Endothelial cell of umbilical vein (primary cell): Measurements from ENCODE around the gene RAD51B. TPM values are rescaled to one million over a fixed set of nuclear protein-coding genes. Genes with fewer than 3 reads are reported as not detected.

ENCODE experiments used
- BruUV-seq: library from RNA; stranded (reverse); fragments of 400-500 nt; replicated peaks from 2 replicates; lab custom pipeline; 2021; lab: Mats Ljungman, UMichigan
- CTCF ChIA-PET: fragments of 300-600, 350-600 bp; sonication (Branson Sonifier 250); formaldehyde crosslinking; loops from one replicate; lab custom pipeline; 2021; ENCODE audit warnings: antibody characterized with exemption, inconsistent platforms; lab: Charles Lee
- POLR2A ChIA-PET: fragments of 300-600, 350-600 bp; sonication (Branson Sonifier 250); formaldehyde crosslinking; loops from one replicate; lab custom pipeline; 2021; ENCODE audit warnings: antibody characterized with exemption, inconsistent platforms; lab: Charles Lee
- DNase-seq: peaks from one replicate; pipeline ENCODE4 v3.0.0-alpha.2; 2011; ENCODE audit warnings: low read depth, low spot score
- FAIRE-seq: peaks from 2 replicates; lab custom pipeline; 2011; peaks lifted over from hg19 to GRCh38; lab: Jason Lieb, UNC
- H2AFZ ChIP-seq: 2 replicates; pipeline ENCODE4 v1.6.0; 2012; ENCODE audit warnings: low read depth, low read length, control low read depth, inconsistent platforms
- H3K27ac ChIP-seq: 2 replicates; pipeline ENCODE4 v1.5.1; 2011; ENCODE audit warnings: low read depth, mild to moderate bottlenecking, control low read depth, low read length, moderate library complexity; ENCODE audit not compliant: insufficient read depth
- H3K27me3 ChIP-seq, 2 experiments: 2 replicates each; pipeline versions ENCODE4 v1.6.0 to v1.6.1; 2011; ENCODE audit warnings: low read length in 2 of 2, mixed read lengths in 1 of 2; ENCODE audit not compliant: control insufficient read depth in 2 of 2, insufficient read depth in 2 of 2
- H3K36me3 ChIP-seq, 2 experiments: 2 replicates in 1 of 2; 3 replicates in 1 of 2; pipeline ENCODE4 v1.5.1; 2011; ENCODE audit warnings: low read length in 2 of 2, mild to moderate bottlenecking in 1 of 2, moderate library complexity in 1 of 2; ENCODE audit not compliant: control insufficient read depth in 2 of 2, insufficient read depth in 2 of 2; ENCODE audit errors: extremely low read depth in 1 of 2
- H3K4me1 ChIP-seq: 3 replicates; pipeline ENCODE4 v1.5.1; 2011; ENCODE audit warnings: mild to moderate bottlenecking, low read length; ENCODE audit not compliant: control insufficient read depth, insufficient read depth; ENCODE audit errors: extremely low read depth
- H3K4me2 ChIP-seq: 2 replicates; pipeline ENCODE4 v1.6.1; 2011; ENCODE audit warnings: low read length, control low read depth, mixed read lengths; ENCODE audit not compliant: insufficient read depth
- H3K4me3 ChIP-seq, 3 experiments: fragments of 200-600 bp in 1 of 3; sonication (generic), shearing (Covaris generic) in 1 of 3; replicated peaks in 1 of 3; 2 replicates each; pipeline ENCODE4 v1.5.1; 2011 to 2016; ENCODE audit warnings: control low read depth in 3 of 3, low read length in 3 of 3, mild to moderate bottlenecking in 2 of 3, inconsistent platforms in 1 of 3, low read depth in 1 of 3, moderate library complexity in 1 of 3; ENCODE audit not compliant: insufficient read depth in 1 of 3
- H3K79me2 ChIP-seq: 2 replicates; pipeline ENCODE4 v1.6.0; 2012; ENCODE audit warnings: low read length, inconsistent platforms; ENCODE audit not compliant: control insufficient read depth, insufficient read depth
- H3K9ac ChIP-seq: replicated peaks from 2 replicates; pipeline ENCODE3; 2011; ENCODE audit warnings: low read length, control low read depth; ENCODE audit not compliant: insufficient read depth; ENCODE audit errors: extremely low read depth
- H3K9me1 ChIP-seq: replicated peaks from 3 replicates; pipeline ENCODE4 v1.6.0; 2011; ENCODE audit warnings: mild to moderate bottlenecking, low read length; ENCODE audit not compliant: control insufficient read depth, insufficient read depth; ENCODE audit errors: extremely low read depth
- H3K9me3 ChIP-seq: replicated peaks from 2 replicates; pipeline ENCODE4 v1.5.1; 2012; ENCODE audit warnings: low read length, inconsistent platforms; ENCODE audit not compliant: control insufficient read depth, insufficient read depth
- H4K20me1 ChIP-seq: replicated peaks from 2 replicates; pipeline ENCODE3; 2011; ENCODE audit warnings: mild to moderate bottlenecking, low read length; ENCODE audit not compliant: control insufficient read depth, insufficient read depth; ENCODE audit errors: extremely low read depth
- CTCF ChIP-seq, 2 donors: IDR thresholded peaks; 1 replicate in 1 of 2; 2 replicates in 1 of 2; pipeline ENCODE4 v1.5.1; 2011; ENCODE audit warnings: low read length in 2 of 2, mild to moderate bottlenecking in 2 of 2, moderate library complexity in 2 of 2, control low read depth in 1 of 2, inconsistent platforms in 1 of 2, low read depth in 1 of 2; ENCODE audit not compliant: insufficient read depth in 1 of 2; ENCODE audit errors: extremely low read depth in 1 of 2
- FOS ChIP-seq: IDR thresholded peaks from 2 replicates; pipeline ENCODE4 v1.6.1; 2011; ENCODE audit warnings: mild to moderate bottlenecking, low read length, moderate library complexity, borderline replicate concordance; ENCODE audit not compliant: insufficient read depth
- GATA2 ChIP-seq: IDR thresholded peaks from 2 replicates; pipeline ENCODE4 v1.7.0; 2011; ENCODE audit warnings: low read depth, mild to moderate bottlenecking, moderate library complexity, mixed read lengths, low read length; ENCODE audit not compliant: insufficient read length, insufficient read depth
- JUN ChIP-seq: IDR thresholded peaks from 2 replicates; pipeline ENCODE4 v1.6.1; 2011; ENCODE audit warnings: borderline replicate concordance, low read depth; ENCODE audit not compliant: insufficient read length, insufficient read depth
- MAX ChIP-seq: IDR thresholded peaks from 2 replicates; pipeline ENCODE4 v1.6.1; 2011; ENCODE audit not compliant: insufficient read depth, insufficient read length
- MYC ChIP-seq: IDR thresholded peaks from one replicate; pipeline ENCODE4 v1.6.1; 2011; ENCODE audit warnings: mild to moderate bottlenecking, low read depth, low read length
- POLR2A ChIP-seq: IDR thresholded peaks from 2 replicates; pipeline ENCODE4 v1.6.1; 2012; ENCODE audit warnings: low read depth, mild to moderate bottlenecking, control low read depth, low read length
- POLR2AphosphoS5 ChIP-seq: IDR thresholded peaks from 2 replicates; pipeline ENCODE4 v1.6.1; 2012; ENCODE audit warnings: low read depth, mild to moderate bottlenecking, control low read depth, low read length, moderate library complexity; ENCODE audit not compliant: insufficient read depth
- dilution Hi-C: fragments of 300-500 bp; cut with MboI; formaldehyde crosslinking; loops from one replicate; pipeline ENCODE4 v1.15.0; 2019; ENCODE audit warnings: low sequenced_read_pairs; ENCODE audit not compliant: extremely low pct_ligation_motif_present
- intact Hi-C: fragments of 100-400 bp; cut with micrococcal nuclease; formaldehyde crosslinking; loops from one replicate; pipeline ENCODE4 v1.10.0; 2022
- polyA plus RNA-seq, 4 experiments: library from polyadenylated mRNA; depleted of rRNA in 3 of 4; stranded (reverse) in 3 of 4; unstranded in 1 of 4; fragments of >200 nt; gene quantifications; 2 replicates each; pipeline versions ENCODE4 v1.2.1 to v1.2.3, GENCODE V29; 2011 to 2012; ENCODE audit warnings: missing spikeins in 1 of 4
- total RNA-seq: library from RNA; stranded (reverse); gene quantifications from 2 replicates; pipeline ENCODE4 v1.2.3, GENCODE V29; 2021

The RAD51B gene
- total and polyA plus RNA-seq, 2 donors (not counting 3 experiments of a cell fraction or from before 2014, with no cell fraction given), result 3.9 to 19.0 TPM

DNA sequence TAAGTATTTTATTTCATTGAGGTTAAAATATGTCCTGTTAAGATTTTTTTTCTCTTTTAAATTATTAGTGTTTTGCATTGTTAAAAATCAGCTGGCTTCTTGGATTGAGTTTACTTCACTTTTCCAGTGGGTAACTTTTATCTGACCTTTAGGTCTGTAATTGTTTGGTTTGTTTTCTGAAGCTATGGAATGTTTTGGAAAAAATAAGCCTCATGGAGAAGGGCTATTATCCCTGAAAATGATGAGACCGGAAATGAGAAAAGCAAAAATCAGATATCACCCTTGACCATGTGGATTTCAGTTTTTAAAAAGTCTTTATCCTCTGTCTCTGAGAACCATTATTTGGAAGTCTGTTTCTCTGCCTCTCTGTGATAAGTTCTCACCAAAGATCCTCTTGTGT, 180.9 kb downstream of the RAD51B start:
- Histone ChIP-seq H3K9ac (no peak overlapping the region), H3K9me3 (no peaks in the 10 kb centered on the region), H3K36me3 (no peaks in the 10 kb centered on the region), H3K4me1 (no peaks in the 10 kb centered on the region), H4K20me1 (no peaks in the 10 kb centered on the region), H3K4me2 (no peak overlapping the region), H2AFZ (no peak overlapping the region), H3K27me3 (no peaks in the 10 kb centered on the region), H3K27ac (no peak overlapping the region), H3K9me1 (no peaks in the 10 kb centered on the region), H3K4me3 (no peak overlapping the region), H3K79me2 (no peaks in the 10 kb centered on the region)
- CTCF ChIA-PET, result no interaction called here
- intact Hi-C loops, result no loop called here
- FAIRE-seq (peak; percentile 37), DNase-seq (peak; percentile 8)
- no peak for TF ChIP-seq MYC
- no peak for TF ChIP-seq JUN
- TF ChIP-seq GATA2, result no peak
- TF ChIP-seq CTCF (IDR thresholded peaks at IDR 0.05; ENCODE audit: extremely low read depth in 1 of 2, insufficient read depth in 1 of 2, low read depth in 1 of 2, low read length in 2 of 2), result no peak
- TF ChIP-seq POLR2AphosphoS5, result no peak
- no peak for TF ChIP-seq POLR2A
- BruUV-seq, result no TSS peak
- dilution Hi-C loops, result no loop called here
- POLR2A ChIA-PET, result no interaction called here

- no peak overlapping the region for H3K27ac ChIP-seq
- H3K9ac ChIP-seq, result no peak overlapping the region
- no peaks in the 10 kb centered on the region for H3K9me1 ChIP-seq
- H3K27me3 ChIP-seq, result no peaks in the 10 kb centered on the region
- H3K4me1 ChIP-seq, result peaks cover 6% of the 10 kb centered on the region
- H2AFZ ChIP-seq, result no peak overlapping the region
- H3K4me2 ChIP-seq, result no peak overlapping the region
- intact Hi-C loops (no loop called here), dilution Hi-C loops (no loop called here)
- FAIRE-seq (no peak), DNase-seq (no peak)
- no peak overlapping the region for H3K4me3 ChIP-seq
- no peak for TF ChIP-seq FOS
- no peak for TF ChIP-seq CTCF (IDR thresholded peaks at IDR 0.05; ENCODE audit: extremely low read depth in 1 of 2, insufficient read depth in 1 of 2, low read depth in 1 of 2, low read length in 2 of 2)
- no peak for TF ChIP-seq MYC
- TF ChIP-seq GATA2, result no peak
- TF ChIP-seq MAX, result no peak
- no TSS peak for BruUV-seq
- no peaks in the 10 kb centered on the region for H3K9me3 ChIP-seq
- no peaks in the 10 kb centered on the region for H3K36me3 ChIP-seq
- ChIA-PET CTCF (interaction anchor here (1.3 kb wide), 1 partner anchor 10 kb away, joined by 4 read pairs; no protein-coding TSS in a partner anchor), POLR2A (no interaction called here)
- H4K20me1 ChIP-seq, result no peaks in the 10 kb centered on the region
- H3K79me2 ChIP-seq, result no peaks in the 10 kb centered on the region
These were observed 188.9 kb downstream of the RAD51B start for GRCh38 chr14:68008491-68008890.
